SH-SY5Y (cell line): ENCODE measurements around the gene RNF145.

Experiments used
- GATA2 ChIP-seq: IDR thresholded peaks from 2 replicates; pipeline ENCODE4 v1.6.1; 2011; ENCODE audit warnings: mild to moderate bottlenecking, low read depth, low read length
- GATA3 ChIP-seq: IDR thresholded peaks from 2 replicates; pipeline ENCODE4 v1.6.1; 2011; ENCODE audit warnings: low read depth, mild to moderate bottlenecking, low read length, moderate library complexity

DNA sequence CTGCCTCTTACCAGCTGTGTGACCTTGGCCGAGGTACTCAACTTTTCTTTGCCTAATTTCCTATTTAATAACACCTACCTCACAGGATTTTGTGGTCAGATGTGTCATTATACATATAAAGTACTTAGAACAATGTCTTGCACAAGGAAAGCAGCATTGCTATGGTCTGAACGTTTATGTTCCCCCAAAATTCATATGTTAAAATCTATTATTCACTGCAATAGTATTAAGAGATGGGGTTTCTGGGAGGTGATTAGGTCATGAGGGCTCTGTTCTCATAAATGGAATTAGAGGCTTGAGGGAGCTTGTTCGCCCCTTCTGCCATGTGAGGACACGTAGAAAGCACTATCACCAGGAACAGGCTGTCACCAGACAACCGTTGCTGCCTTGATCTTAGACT lies 10.9 kb upstream of the RNF145 start:
- TF ChIP-seq GATA2 = no peak
- no peak for TF ChIP-seq GATA3
